Bronchial epithelial cell (primary cell): Measurements from ENCODE around the gene C13orf46. TPM values are rescaled to one million over a fixed set of nuclear protein-coding genes. Genes with fewer than 3 reads are reported as not detected.
A peak's percentile ranks its signal among the peaks of the same experiment; 100 is the strongest.

Source experiments
- DNase-seq: peaks from one replicate; pipeline ENCODE4 v3.0.0-alpha.2; 2010; ENCODE audit warnings: low read depth
- FAIRE-seq: peaks from 2 replicates; lab custom pipeline; 2011; peaks lifted over from hg19 to GRCh38; lab: Jason Lieb, UNC
- H3K27me3 ChIP-seq: 2 replicates; pipeline ENCODE4 v1.5.1; 2011; ENCODE audit warnings: low read length; ENCODE audit not compliant: control insufficient read depth, insufficient read depth
- H3K36me3 ChIP-seq: 2 replicates; pipeline ENCODE4 v1.5.1; 2011; ENCODE audit warnings: low read length; ENCODE audit not compliant: control insufficient read depth, insufficient read depth
- H3K4me3 ChIP-seq: 2 replicates; pipeline ENCODE4 v1.5.1; 2011; ENCODE audit warnings: mild to moderate bottlenecking, low read depth, low read length, control low read depth
- CTCF ChIP-seq: IDR thresholded peaks from 2 replicates; pipeline ENCODE4 v1.5.1; 2011; ENCODE audit warnings: mild to moderate bottlenecking, moderate library complexity, low read length, control low read depth, inconsistent platforms; ENCODE audit not compliant: insufficient read depth, severe bottlenecking
- total RNA-seq: library from RNA; depleted of rRNA; stranded (reverse); fragments of >200 nt; gene quantifications from 2 replicates; pipeline ENCODE4 v1.2.1, GENCODE V29; 2014

C13orf46 gene
- total RNA-seq, 1 donor from 2014 or later = not detected

GRCh38 chr13:113981194-113981605, 7.3 kb upstream of the C13orf46 start:
- TF ChIP-seq CTCF = no peak
- peak; percentile 68 for FAIRE-seq
- Histone ChIP-seq H3K36me3 (no peaks in the 10 kb centered on the region), H3K27me3 (no peaks in the 10 kb centered on the region), H3K4me3 (no peak overlapping the region)
- peak; percentile 47 for DNase-seq

- FAIRE-seq = peak; percentile 7
- Histone ChIP-seq H3K4me3 (no peak overlapping the region), H3K36me3 (no peaks in the 10 kb centered on the region), H3K27me3 (no peaks in the 10 kb centered on the region)
- no peak for TF ChIP-seq CTCF
- DNase-seq = no peak
These were observed 6.7 kb upstream of the C13orf46 start for GRCh38 chr13:113980489-113981064.

GRCh38 chr13:113979791-113980471, 6.1 kb upstream of the C13orf46 start:
- H3K27me3 ChIP-seq = no peaks in the 10 kb centered on the region
- no peak overlapping the region for H3K4me3 ChIP-seq
- H3K36me3 ChIP-seq = no peaks in the 10 kb centered on the region
- TF ChIP-seq CTCF = no peak
- FAIRE-seq (peak; percentile 87), DNase-seq (no peak)

GRCh38 chr13:113978741-113979481, 5.0 kb upstream of the C13orf46 start:
- DNase-seq (no peak), FAIRE-seq (no peak)
- no peak overlapping the region for H3K4me3 ChIP-seq
- no peak for TF ChIP-seq CTCF
- H3K36me3 ChIP-seq = no peaks in the 10 kb centered on the region
- H3K27me3 ChIP-seq = no peaks in the 10 kb centered on the region

GRCh38 chr13:113977976-113978375, 4.1 kb upstream of the C13orf46 start:
- DNase-seq = no peak
- TF ChIP-seq CTCF = no peak
- Histone ChIP-seq H3K36me3 (no peaks in the 10 kb centered on the region), H3K4me3 (no peak overlapping the region), H3K27me3 (no peaks in the 10 kb centered on the region)
- no peak for FAIRE-seq
